Fibroblast of lung (primary cell): ENCODE results near the gene TIMM17B. TPM values are rescaled to one million over a fixed set of nuclear protein-coding genes. Genes with fewer than 3 reads are reported as not detected.

Experiments
- DNase-seq, 2 donors: peaks; one replicate each; pipeline versions ENCODE4 v3.0.0 to v3.0.0-alpha.2; 2010; ENCODE audit warnings: low read depth in 2 of 2
- H2AFZ ChIP-seq: 2 replicates; pipeline ENCODE4 v1.5.1; 2012; ENCODE audit warnings: low read length, control low read depth, inconsistent platforms
- H3K27ac ChIP-seq: 2 replicates; pipeline ENCODE4 v1.5.1; 2011; ENCODE audit warnings: low read length, control low read depth; ENCODE audit not compliant: insufficient read depth
- H3K27me3 ChIP-seq: 2 replicates; pipeline ENCODE4 v1.5.1; 2011; ENCODE audit warnings: mild to moderate bottlenecking, low read length; ENCODE audit not compliant: control insufficient read depth, insufficient read depth
- H3K36me3 ChIP-seq: 2 replicates; pipeline ENCODE4 v1.5.1; 2011; ENCODE audit warnings: low read length; ENCODE audit not compliant: control insufficient read depth, insufficient read depth
- H3K4me1 ChIP-seq: 2 replicates; pipeline ENCODE4 v1.5.1; 2011; ENCODE audit warnings: low read length; ENCODE audit not compliant: control insufficient read depth, insufficient read depth; ENCODE audit errors: extremely low read depth
- H3K4me2 ChIP-seq: 2 replicates; pipeline ENCODE4 v1.5.1; 2011; ENCODE audit warnings: low read length, control low read depth; ENCODE audit not compliant: insufficient read depth; ENCODE audit errors: extremely low read depth
- H3K4me3 ChIP-seq, 4 experiments: fragments of 200-600 bp in 1 of 4; sonication (generic) in 1 of 4; replicated peaks in 1 of 4; 2 replicates each; pipeline ENCODE4 v1.5.1; 2011 to 2016; ENCODE audit warnings: low read length in 4 of 4, low read depth in 3 of 4, mild to moderate bottlenecking in 3 of 4, control low read depth in 2 of 4, inconsistent platforms in 1 of 4, mixed read lengths in 1 of 4; ENCODE audit not compliant: insufficient read depth in 1 of 4; ENCODE audit errors: control extremely low read depth in 1 of 4
- H3K79me2 ChIP-seq: 2 replicates; pipeline ENCODE4 v1.5.1; 2012; ENCODE audit warnings: mild to moderate bottlenecking, low read length, inconsistent platforms; ENCODE audit not compliant: control insufficient read depth, insufficient read depth
- H3K9ac ChIP-seq: 2 replicates; pipeline ENCODE4 v1.5.1; 2011; ENCODE audit warnings: mild to moderate bottlenecking, low read length, control low read depth; ENCODE audit not compliant: insufficient read depth
- H3K9me3 ChIP-seq: 2 replicates; pipeline ENCODE4 v1.5.1; 2012; ENCODE audit warnings: low read depth, low read length; ENCODE audit not compliant: control insufficient read depth, insufficient read depth
- H4K20me1 ChIP-seq: 2 replicates; pipeline ENCODE4 v1.5.1; 2011; ENCODE audit warnings: low read length; ENCODE audit not compliant: control insufficient read depth, insufficient read depth; ENCODE audit errors: extremely low read depth
- CTCF ChIP-seq, 2 donors: IDR thresholded peaks in 1 of 2; conservative IDR thresholded peaks in 1 of 2; 1 replicate in 1 of 2; 2 replicates in 1 of 2; pipeline ENCODE4 v1.5.1; 2011 to 2012; ENCODE audit warnings: low read length in 2 of 2, control low read depth in 1 of 2, inconsistent platforms in 1 of 2, low read depth in 1 of 2, mild to moderate bottlenecking in 1 of 2
- EZH2 ChIP-seq: IDR thresholded peaks from 2 replicates; pipeline ENCODE4 v1.5.1; 2012; ENCODE audit warnings: low read length, control low read depth, mild to moderate bottlenecking; ENCODE audit errors: missing control alignments
- polyA minus RNA-seq: library from RNA; depleted of rRNA, polyadenylated mRNA; stranded (reverse); fragments of >200 nt; gene quantifications from 2 replicates; pipeline ENCODE4 v1.2.3, GENCODE V29; 2011; ENCODE audit warnings: low replicate concordance
- polyA plus RNA-seq, 2 donors: library from polyadenylated mRNA; depleted of rRNA in 1 of 2; stranded (reverse) in 1 of 2; unstranded in 1 of 2; fragments of >200 nt; gene quantifications; 2 replicates each; pipeline ENCODE4 v1.2.1, GENCODE V29; 2011 to 2012; ENCODE audit warnings: missing spikeins in 1 of 2
- total RNA-seq: library from RNA; depleted of rRNA; stranded (reverse); fragments of >200 nt; gene quantifications from 2 replicates; pipeline ENCODE4 v1.2.1, GENCODE V29; 2014

The TIMM17B gene
- total RNA-seq, result 22.3 and 32.0 TPM in 2 replicates
- 19.0 and 24.8 TPM in 2 replicates for polyA plus RNA-seq
- 29.9 and 47.5 TPM in 2 replicates for polyA plus RNA-seq (2012)
- 30.0 and 42.0 TPM in 2 replicates for polyA minus RNA-seq

GRCh38 chrX:48897625-48898306 lies at the start of gene TIMM17B, which contains the start of gene PQBP1:
Gene TIMM17B, minus strand, starts transcription at chrX:48897768. Its CDS starts 19 bp downstream, at chrX:48897749.
Gene PQBP1, plus strand, starts transcription at chrX:48897930. Its CDS starts 580 bp downstream, at chrX:48898510.
- Histone ChIP-seq H3K4me2 (peak within 1 kb of the TSS; percentile 85), H4K20me1 (no peaks in the 10 kb centered on the region), H3K9me3 (no peaks in the 10 kb centered on the region), H3K9ac (peak within 1 kb of the TSS; percentile 90), H2AFZ (peak within 1 kb of the TSS; percentile 67), H3K79me2 (peaks cover 13% of the 10 kb centered on the region), H3K4me1 (peaks cover 3% of the 10 kb centered on the region), H3K4me3 (peak within 1 kb of the TSS; percentile 62 to 89 (median 81)), H3K36me3 (peaks cover 9% of the 10 kb centered on the region), H3K27ac (peak within 1 kb of the TSS; percentile 97), H3K27me3 (no peaks in the 10 kb centered on the region)
- DNase-seq, result peak; percentile 96 to 97
- TF ChIP-seq EZH2 (no peak), CTCF (conservative IDR thresholded peaks at IDR 0.05 in 1 of 2, IDR thresholded peaks at IDR 0.05 in 1 of 2; ENCODE audit: low read depth in 1 of 2, low read length in 2 of 2) (no peak)

- DNase-seq, result peak; percentile 29 to 50
- H3K4me3 ChIP-seq, result no peak overlapping the region
- H3K79me2 ChIP-seq, result peaks cover 8% of the 10 kb centered on the region
These were observed 48.2 kb upstream of the TIMM17B start for GRCh38 chrX:48945517-48946348.

More at GRCh38 chrX:48945517-48946348, 48.2 kb upstream of the TIMM17B start:
- Histone ChIP-seq H3K36me3 (no peaks in the 10 kb centered on the region), H2AFZ (no peak overlapping the region), H3K4me1 (no peaks in the 10 kb centered on the region), H3K9me3 (no peaks in the 10 kb centered on the region), H3K27ac (no peak overlapping the region), H4K20me1 (no peaks in the 10 kb centered on the region), H3K4me2 (no peak overlapping the region), H3K9ac (no peak overlapping the region), H3K27me3 (no peaks in the 10 kb centered on the region)
- TF ChIP-seq CTCF (conservative IDR thresholded peaks at IDR 0.05 in 1 of 2, IDR thresholded peaks at IDR 0.05 in 1 of 2; ENCODE audit: low read depth in 1 of 2, low read length in 2 of 2) (peak; percentile 54 to 78), EZH2 (no peak)
